Stimulated activated CD8-positive, alpha-beta memory T cell treated with anti-CD3 and anti-CD28 coated beads, Interleukin-4, amount 100 ng/mL, for 48 hours (primary cell): ENCODE results near the gene ARHGEF16.

Experiments
- DNase-seq: peaks from one replicate; pipeline ENCODE4 v3.0.0-alpha.2; 2020

The ARHGEF16 gene

GRCh38 chr1:3439346-3440299 lies 14.8 kb upstream of the ARHGEF16 start:
- no peak for DNase-seq

GRCh38 chr1:3440300-3440681 lies 14.2 kb upstream of the ARHGEF16 start:
- DNase-seq = no peak

DNA sequence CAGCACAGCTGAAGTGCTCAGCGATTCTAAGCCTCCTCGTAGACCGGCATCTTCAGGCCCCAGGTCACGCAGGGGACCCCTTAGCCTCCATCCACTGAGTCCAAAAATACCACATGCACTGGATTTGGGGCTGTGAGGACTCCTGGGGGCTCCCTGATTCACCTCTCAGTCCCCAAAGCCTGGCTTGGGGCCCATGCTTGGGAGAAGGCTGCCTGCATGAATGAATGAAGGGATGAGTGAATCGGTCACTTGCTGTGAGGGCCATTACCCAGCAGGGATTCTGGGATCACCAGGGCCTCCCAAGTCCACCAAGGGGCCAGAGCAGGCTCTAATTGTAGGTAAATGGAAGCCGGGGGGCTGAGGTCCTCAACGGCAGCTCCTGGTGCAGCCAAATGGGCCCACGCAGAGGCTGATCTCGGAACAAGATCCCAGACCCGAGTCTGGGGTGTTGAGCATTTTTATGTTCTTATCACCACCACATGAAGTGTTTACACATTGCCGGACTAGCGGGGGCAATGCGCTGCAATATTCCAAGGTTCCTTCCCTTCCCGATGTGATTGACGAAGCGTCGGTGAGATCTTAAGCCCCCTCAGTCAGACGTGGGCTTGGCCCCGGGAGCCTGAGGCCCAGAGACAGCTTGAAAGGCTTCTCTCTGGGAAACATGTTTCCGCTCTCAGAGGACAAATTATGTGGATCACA lies 13.6 kb upstream of the ARHGEF16 start:
- no peak for DNase-seq

GRCh38 chr1:3441410-3441847 lies 13.0 kb upstream of the ARHGEF16 start:
- DNase-seq = no peak

- no peak for DNase-seq
These were observed 12.6 kb upstream of the ARHGEF16 start for GRCh38 chr1:3441880-3442279.

- no peak for DNase-seq
These were observed 12.1 kb upstream of the ARHGEF16 start for GRCh38 chr1:3442331-3442730.

DNA sequence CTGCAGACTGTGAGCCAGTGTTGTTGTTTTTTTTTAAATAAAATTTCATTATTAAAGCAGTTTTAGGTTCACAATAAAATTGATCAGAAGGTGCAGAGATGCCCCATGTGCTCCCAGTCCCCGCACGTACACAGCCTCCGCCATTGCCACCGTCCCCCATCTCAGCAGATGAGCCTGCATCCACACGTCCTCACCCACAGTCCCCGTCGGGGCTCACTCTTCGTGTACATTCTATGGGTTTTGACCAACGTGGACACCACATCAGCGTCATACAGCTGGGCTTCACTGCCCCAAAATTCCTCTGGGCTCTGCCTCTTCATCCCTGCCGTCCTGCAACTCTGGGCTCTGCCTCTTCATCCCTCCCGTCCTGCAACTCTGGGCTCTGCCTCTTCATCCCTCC lies 11.6 kb upstream of the ARHGEF16 start:
- no peak for DNase-seq

- no peak for DNase-seq
These were observed 10.7 kb upstream of the ARHGEF16 start for GRCh38 chr1:3443807-3444206.

DNA sequence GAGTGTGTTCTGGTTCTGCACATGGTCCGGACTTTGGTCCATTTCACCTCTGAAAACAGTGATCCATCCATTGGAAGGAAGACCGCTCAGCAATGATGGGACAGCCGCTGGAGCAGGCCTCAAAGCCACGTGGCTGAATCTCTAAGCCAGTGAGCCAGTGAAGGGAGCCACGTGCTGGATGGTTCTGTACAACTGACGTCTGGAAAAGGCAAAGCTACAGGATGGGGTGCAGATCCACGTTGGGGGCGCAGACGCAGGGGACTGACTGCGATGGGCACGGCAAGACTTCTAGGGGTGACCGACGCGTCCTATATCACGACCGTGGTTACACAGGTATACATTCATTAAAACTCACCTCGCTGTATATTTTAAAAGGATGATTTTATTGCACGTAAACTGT lies 10.2 kb upstream of the ARHGEF16 start:
- DNase-seq = no peak

- no peak for DNase-seq
These were observed 9.7 kb upstream of the ARHGEF16 start for GRCh38 chr1:3444736-3445135.

GRCh38 chr1:3450202-3450863 lies 4.1 kb upstream of the ARHGEF16 start:
- no peak for DNase-seq

- no peak for DNase-seq
These were observed 3.5 kb upstream of the ARHGEF16 start for GRCh38 chr1:3450983-3451382.

GRCh38 chr1:3451994-3452865 lies 2.2 kb upstream of the ARHGEF16 start:
- DNase-seq = no peak

DNA sequence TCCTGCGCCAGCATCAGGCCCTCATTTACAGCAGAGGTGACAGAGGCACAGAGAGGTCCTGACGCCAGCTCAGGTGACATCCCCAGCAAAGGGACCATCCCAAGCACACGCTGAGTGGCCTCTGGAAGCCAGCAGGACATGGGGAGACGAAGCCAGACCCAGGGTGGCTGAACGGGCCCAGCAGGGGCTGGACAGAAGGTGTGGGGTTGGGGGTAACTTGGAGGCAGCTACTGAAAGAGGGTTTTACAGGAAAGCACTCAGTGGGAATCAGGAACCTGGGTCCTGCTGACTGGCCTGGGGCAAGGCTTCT lies 1.6 kb upstream of the ARHGEF16 start:
- no peak for DNase-seq

DNA sequence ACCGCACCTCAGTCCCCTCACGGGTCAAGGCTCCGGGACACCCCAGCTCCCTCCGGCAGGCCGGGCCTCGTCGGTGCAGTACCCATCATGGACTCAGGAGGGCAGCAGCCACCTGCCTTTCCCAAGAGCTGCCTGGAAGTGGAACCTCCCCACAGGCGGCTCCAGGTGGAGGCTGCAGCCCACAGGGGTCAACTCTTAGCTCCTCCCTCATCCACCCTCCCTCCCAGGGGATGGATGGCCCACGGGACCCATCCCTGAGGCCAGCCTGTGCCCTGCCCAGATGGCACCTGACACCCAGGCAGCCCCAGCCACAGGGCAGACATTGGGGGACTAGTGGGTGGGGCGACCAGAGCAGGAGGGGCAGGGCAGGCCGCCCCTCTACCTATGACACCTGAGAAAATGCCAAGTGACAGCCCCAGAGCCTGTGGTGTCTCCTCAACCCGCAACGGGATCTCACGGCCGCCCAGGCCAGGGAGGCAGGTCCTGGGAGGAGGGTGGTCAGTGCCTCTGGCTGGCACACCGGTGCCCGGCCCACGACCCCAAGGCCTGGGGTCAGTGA lies 1.2 kb upstream of the ARHGEF16 start:
- DNase-seq = peak; percentile 88

DNA sequence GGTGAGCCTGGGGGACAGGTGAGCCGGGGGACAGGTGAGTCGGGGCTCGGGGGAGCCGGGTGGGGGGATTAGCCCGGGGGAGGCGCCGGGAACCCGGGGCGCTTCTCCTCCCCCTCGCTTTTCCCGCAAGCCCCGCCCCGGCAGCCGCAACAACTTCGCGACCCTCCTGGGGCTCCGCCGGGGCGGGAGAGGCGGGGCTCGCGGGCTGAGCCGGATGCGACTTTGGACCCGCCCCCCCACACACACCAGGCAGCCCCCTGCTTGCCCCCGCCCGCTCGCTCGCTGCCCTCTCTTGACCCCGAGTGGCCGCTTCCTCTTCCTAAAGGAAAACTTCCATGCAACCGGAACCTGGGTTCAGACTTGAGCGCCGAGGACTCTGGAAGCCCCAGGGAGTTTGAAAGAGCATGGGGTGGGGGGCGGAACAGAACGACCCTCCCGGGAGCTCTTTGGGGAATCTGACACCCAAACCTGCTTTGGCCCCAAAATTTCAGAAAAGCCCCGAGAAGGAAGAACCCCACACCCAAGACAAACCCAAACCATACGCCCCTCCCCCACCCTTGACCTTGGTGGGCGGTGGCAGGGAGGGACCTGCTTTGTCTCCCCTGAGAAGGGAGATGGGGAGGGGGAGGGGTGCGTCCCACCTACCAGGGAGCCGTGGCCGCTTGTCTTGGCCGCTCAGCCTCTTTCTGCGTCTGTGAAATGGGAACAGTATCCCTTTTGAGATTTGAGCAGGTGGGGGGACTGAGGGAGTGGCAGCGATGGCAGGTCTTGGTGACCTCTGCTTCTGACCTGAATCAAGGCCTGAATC lies 550 bp downstream of the ARHGEF16 start:
- no peak for DNase-seq

- no peak for DNase-seq
These were observed 1.4 kb downstream of the ARHGEF16 start for GRCh38 chr1:3455670-3456448.

DNA sequence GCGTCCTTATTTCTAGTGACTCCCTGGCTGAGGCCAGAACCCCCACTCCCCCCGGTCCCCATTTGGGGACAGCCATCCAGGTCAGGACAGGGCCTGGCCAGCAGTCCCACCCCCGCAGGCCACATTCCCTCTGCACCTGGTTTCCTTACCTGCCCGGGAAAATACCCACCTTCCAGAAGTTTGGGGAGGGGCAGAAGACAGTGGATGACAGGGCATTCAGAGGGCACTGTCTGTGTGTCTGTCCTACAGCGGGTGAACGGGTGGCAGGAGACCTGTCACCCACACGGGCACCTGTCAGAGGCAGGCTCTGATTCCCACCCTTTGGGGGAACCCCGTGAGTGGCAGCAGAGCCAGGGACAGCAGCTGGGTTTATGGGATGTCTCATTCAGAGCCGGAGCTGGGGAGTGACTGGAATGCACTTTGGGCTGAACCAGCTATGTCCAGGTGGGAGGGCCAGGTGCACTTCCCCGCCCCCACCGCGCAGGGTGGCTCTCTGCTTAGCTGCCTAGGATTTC lies 2.0 kb downstream of the ARHGEF16 start:
- no peak for DNase-seq

GRCh38 chr1:3456964-3457909 lies 2.8 kb downstream of the ARHGEF16 start:
- DNase-seq = no peak
